ENCODE data around the gene RAB3C.
A peak's percentile ranks its signal among the peaks of the same experiment; 100 is the strongest.
"Not testable (repeated sequence)": the region's sequence is repeated elsewhere in the genome, so short reads cannot be mapped to it uniquely, and the experiment has no call there.

The RAB3C gene

DNA sequence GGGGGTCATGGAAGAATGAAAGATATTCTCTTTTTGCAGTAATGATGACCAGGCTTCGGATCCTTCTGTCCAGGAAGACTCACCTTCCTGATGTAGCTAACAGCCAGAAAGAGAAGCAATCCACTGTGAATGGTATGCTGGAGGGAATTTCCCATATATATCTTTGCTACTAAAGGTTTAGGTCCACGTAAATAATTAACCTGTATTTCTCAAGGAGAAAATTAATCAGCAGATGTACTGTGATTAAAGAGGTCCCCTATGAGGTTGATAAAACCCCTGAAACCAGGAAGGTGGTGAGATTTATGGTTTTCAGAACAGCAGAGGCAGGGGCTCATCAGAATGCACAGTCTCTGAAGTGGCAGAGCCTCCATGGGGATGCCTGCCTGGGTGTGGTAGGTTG, 11.4 kb upstream of the RAB3C start:
- H3K4me1 Mint-ChIP-seq, result no peaks in the 10 kb centered on the region
- peaks cover 5% of the 10 kb centered on the region for H3K36me3 Mint-ChIP-seq
- peaks cover 4% of the 10 kb centered on the region for H3K9me3 Mint-ChIP-seq
- ATAC-seq (ENCODE audit: low read depth) (no peak), DNase-seq (ENCODE audit: low spot score in 2 of 2) (no peak)
- H3K27me3 Mint-ChIP-seq, result peaks cover 5% of the 10 kb centered on the region
- H3K27ac Mint-ChIP-seq, result no peak overlapping the region
- no peak overlapping the region for H3K4me3 Mint-ChIP-seq

DNA sequence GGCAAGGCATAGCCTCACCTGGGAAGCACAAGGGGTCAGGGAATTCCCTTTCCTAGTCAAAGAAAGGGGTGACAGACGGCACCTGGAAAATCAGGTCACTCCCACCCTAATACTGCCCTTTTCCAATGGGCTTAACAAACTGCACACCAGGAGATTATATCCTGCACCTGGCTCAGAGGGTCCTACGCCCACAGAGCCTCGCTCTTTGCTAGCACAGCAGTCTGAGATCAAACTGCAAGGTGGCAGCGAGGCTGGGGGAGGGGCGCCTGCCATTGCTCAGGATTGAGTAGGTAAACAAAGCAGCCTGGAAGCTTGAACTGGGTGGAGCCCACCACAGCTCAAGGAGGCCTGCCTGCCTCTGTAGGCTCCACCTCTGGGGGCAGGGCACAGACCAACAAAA, 9.9 kb upstream of the RAB3C start:
- ATAC-seq (ENCODE audit: low read depth); H3K4me1 Mint-ChIP-seq: not testable (repeated sequence)

DNA sequence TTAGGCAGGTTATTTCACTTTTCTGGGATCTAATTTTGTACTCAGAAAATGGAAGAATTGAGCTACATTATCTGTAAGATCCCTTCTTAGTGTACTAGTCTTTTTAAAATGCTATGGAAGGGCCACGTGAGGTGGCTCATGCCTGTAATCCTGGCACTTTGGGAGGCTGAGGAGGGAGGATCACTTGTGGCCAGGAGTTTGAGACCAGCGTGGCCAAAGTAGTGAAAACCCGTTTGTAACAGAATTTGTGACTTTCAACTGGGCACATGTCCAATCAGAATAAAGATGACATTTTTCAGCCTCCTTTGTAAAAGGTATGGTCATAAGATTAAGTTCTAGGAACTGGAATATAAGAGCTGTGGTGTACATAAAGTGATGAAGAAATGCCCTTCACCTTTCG, 3.1 kb upstream of the RAB3C start:
- H3K36me3 Mint-ChIP-seq, result no peaks in the 10 kb centered on the region
- no peak for DNase-seq (ENCODE audit: low spot score in 2 of 2)
- peaks cover 17% of the 10 kb centered on the region for H3K4me1 Mint-ChIP-seq
- ATAC-seq (ENCODE audit: low read depth), result no peak
- peaks cover 18% of the 10 kb centered on the region for H3K27me3 Mint-ChIP-seq
- H3K4me3 Mint-ChIP-seq, result no peak overlapping the region
- no peaks in the 10 kb centered on the region for H3K9me3 Mint-ChIP-seq
- H3K27ac Mint-ChIP-seq, result no peak overlapping the region

More for the DNA sequence above, 9.9 kb upstream of the RAB3C start:
- H3K27me3 Mint-ChIP-seq; H3K4me3 Mint-ChIP-seq; H3K27ac Mint-ChIP-seq; H3K36me3 Mint-ChIP-seq; H3K9me3 Mint-ChIP-seq; DNase-seq (ENCODE audit: low spot score in 2 of 2): not testable (repeated sequence)

DNA sequence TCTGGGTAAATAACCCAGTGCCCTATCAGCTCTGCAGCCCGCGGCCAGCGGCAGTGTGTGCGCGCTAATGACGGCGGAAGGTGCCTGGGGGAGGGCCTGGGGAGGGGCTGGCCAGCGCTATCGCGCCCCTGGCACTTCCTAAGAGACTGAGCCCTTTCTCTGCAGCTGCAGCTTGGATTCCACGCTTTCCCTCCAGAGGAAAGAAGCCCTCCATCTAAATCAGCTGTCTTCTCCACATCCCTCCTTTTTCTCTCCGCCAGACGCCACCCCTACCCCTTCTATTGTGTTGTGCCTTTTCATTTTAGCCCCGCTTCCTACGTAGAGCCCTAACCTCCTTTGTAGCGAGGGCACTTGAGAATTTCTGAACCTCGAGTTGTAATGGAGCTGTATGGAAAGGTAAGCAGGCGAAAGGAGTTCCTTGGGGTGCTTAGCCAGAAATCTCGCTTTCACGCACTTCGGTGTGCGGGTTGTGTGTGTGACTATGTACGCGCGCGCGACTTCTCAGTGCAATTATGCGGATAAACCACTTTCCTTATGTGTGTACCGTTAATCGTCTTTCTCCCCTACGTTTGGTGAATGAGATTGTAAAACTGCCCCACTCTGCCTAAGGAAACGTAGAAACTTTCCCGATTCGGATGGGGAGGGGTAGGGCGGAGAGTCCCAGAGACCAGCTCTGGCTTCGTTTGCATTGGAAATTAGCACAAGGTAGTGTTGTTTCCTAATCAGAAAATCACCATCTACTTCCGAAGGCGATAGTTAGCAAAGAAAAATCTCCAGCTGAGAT, 664 bp upstream of the RAB3C start:
- DNase-seq (ENCODE audit: low spot score in 2 of 2) (peak in 1 of 2 donors; percentile 13), ATAC-seq (ENCODE audit: low read depth) (peak; percentile 11)
- Mint-ChIP-seq H3K36me3 (no peaks in the 10 kb centered on the region), H3K27me3 (peaks cover 16% of the 10 kb centered on the region), H3K27ac (no peak overlapping the region), H3K4me1 (peaks cover 17% of the 10 kb centered on the region), H3K4me3 (peak overlapping the region; percentile 98), H3K9me3 (no peaks in the 10 kb centered on the region)

DNA sequence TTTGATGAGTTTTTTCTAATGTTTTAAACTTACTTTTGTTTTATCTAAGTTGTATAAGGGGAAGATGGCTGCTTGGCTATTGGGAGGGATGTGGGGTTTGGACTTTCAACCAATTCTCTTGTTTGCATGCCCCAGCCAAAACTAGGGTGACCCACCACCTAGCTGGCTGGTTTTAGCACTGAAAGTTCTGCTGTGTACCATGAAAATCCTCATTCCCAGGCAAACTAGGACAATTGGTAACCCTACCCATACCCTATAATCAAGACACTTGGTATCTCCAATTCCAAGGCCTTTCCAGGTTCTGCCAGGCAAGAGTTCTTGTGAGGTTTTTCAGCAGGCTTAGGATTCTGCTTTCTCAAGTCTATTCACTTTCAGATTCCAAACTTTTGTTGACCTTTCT, 13.1 kb downstream of the RAB3C start:
- Mint-ChIP-seq H3K27me3 (no peaks in the 10 kb centered on the region), H3K4me1 (peaks cover 6% of the 10 kb centered on the region), H3K9me3 (no peaks in the 10 kb centered on the region), H3K27ac (no peak overlapping the region), H3K4me3 (no peak overlapping the region), H3K36me3 (no peaks in the 10 kb centered on the region)
- DNase-seq (ENCODE audit: low spot score in 2 of 2) (no peak), ATAC-seq (ENCODE audit: low read depth) (no peak)

DNA sequence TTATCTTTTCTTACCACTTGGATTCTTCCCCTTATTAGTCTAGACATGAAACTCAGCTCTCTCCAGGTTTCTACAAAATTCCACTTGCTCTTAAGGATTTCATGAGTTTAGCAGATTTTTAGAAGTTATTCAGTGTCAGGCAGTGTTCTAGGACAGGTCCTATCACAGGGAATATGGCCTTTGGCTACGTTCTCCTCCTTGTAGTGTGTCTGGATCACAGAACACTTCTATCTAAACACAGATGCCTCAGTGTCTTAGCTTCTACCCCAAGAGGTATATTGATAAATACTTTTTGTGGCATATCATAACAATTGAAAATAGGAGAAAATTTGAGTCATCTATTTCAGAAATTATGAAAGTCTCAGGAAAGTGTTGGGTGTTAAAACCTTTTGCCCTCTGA, 15.6 kb downstream of the RAB3C start:
- H3K27me3 Mint-ChIP-seq, result no peaks in the 10 kb centered on the region
- no peak overlapping the region for H3K4me3 Mint-ChIP-seq
- ATAC-seq (ENCODE audit: low read depth), result no peak

DNA sequence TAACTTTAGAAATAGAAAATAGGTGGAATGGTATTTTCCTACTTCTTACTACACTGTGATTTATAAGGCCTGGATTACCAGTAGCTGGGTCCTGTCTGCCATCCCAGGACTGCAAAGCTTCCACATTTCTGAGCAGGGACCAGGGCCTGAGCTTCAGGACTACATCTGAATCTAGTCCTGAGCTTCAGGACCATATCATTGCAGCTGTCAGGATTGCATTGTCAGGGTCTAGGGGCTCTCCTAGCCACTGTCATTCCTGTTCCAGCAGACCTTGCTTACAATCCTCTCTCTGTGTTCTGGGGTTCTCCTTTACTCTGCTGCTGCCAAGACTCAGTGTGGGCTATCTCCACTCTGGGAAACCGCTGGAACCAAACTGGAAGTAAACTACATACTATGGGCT, 16.3 kb downstream of the RAB3C start:
- no peaks in the 10 kb centered on the region for H3K27me3 Mint-ChIP-seq
- peaks cover 12% of the 10 kb centered on the region for H3K36me3 Mint-ChIP-seq
- H3K4me1 Mint-ChIP-seq, result peaks cover 7% of the 10 kb centered on the region
- no peak overlapping the region for H3K4me3 Mint-ChIP-seq
- no peak for ATAC-seq (ENCODE audit: low read depth)
- H3K9me3 Mint-ChIP-seq, result peaks cover 11% of the 10 kb centered on the region
- H3K27ac Mint-ChIP-seq, result no peak overlapping the region
- DNase-seq (ENCODE audit: low spot score in 2 of 2), result no peak

More for the DNA sequence above, 15.6 kb downstream of the RAB3C start:
- peaks cover 7% of the 10 kb centered on the region for H3K4me1 Mint-ChIP-seq
- H3K36me3 Mint-ChIP-seq, result peaks cover 8% of the 10 kb centered on the region
- H3K27ac Mint-ChIP-seq, result peak overlapping the region; percentile 6
- no peak for DNase-seq (ENCODE audit: low spot score in 2 of 2)
- peaks cover 9% of the 10 kb centered on the region for H3K9me3 Mint-ChIP-seq

DNA sequence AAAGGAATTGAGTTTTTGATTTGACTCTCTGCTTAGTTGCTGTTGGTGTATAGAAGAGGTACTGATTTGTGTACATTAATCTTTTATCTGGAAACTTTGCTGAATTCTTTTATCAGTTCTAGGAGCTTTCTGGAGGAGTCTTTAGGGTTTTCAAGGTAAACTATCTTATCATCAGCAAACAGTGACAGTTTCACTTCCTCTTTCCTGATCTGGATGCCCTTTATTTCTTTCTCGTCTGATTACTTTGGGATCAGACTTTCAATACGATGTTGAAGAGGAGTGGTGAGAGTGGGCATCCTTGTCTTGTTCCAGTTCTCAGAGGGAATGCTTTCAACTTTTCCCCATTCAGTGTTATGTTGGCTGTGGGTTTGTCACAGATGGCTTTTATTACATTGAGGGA, 17.7 kb downstream of the RAB3C start:
- H3K27ac Mint-ChIP-seq; H3K4me1 Mint-ChIP-seq; H3K27me3 Mint-ChIP-seq; DNase-seq (ENCODE audit: low spot score in 2 of 2); H3K4me3 Mint-ChIP-seq: not testable (repeated sequence)
- peak; percentile 53 for ATAC-seq (ENCODE audit: low read depth)
- H3K36me3 Mint-ChIP-seq, result peaks cover 13% of the 10 kb centered on the region
- peaks cover 11% of the 10 kb centered on the region for H3K9me3 Mint-ChIP-seq

DNA sequence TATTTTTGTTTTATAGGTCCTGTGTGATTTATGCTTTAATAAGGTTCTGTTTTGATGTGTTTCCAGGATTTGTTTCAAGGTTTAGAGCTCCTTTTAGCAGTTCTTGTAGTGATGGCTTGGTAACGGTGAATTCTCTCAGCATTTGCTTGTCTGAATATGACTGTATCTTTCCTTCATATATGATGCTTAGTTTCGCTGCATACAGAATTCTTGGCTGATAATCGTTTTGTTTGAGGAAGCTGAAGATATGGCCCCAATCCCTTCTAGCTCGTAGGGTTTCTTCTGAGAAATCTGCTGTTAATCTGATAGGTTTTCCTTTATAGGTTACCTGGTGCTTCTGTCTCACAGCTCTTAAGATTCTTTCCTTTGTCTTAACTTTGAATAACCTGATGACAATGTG, 20.0 kb downstream of the RAB3C start:
- Mint-ChIP-seq H3K9me3 (peaks cover 17% of the 10 kb centered on the region), H3K36me3 (peaks cover 16% of the 10 kb centered on the region)
- H3K4me3 Mint-ChIP-seq; DNase-seq (ENCODE audit: low spot score in 2 of 2); H3K27ac Mint-ChIP-seq; H3K4me1 Mint-ChIP-seq; H3K27me3 Mint-ChIP-seq; ATAC-seq (ENCODE audit: low read depth): not testable (repeated sequence)

DNA sequence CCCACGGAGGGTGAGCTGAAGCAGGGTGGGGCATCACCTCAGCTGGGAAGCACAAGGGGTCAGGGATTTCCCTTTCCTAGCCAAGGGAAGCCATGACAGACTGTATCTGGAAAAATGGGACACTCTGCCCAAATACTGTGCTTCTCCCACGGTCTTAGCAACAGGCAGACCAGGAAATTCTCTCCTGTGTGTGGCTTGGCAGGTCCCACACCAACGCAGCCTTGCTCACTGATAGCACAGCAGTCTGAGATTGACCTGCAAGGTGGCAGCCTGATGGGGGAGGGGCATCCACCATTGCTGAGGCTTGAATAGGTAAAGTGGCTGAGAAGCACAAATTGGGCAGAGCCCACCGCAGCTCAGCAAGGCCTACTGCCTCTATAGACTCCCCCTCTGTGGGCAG, 23.2 kb downstream of the RAB3C start:
- peaks cover 18% of the 10 kb centered on the region for H3K36me3 Mint-ChIP-seq
- peaks cover 18% of the 10 kb centered on the region for H3K9me3 Mint-ChIP-seq
- ATAC-seq (ENCODE audit: low read depth) (no peak), DNase-seq (ENCODE audit: low spot score in 2 of 2) (no peak)
- peaks cover under 1% of the 10 kb centered on the region for H3K4me1 Mint-ChIP-seq
- H3K27me3 Mint-ChIP-seq, result no peaks in the 10 kb centered on the region
- H3K4me3 Mint-ChIP-seq, result no peak overlapping the region
- H3K27ac Mint-ChIP-seq, result no peak overlapping the region

DNA sequence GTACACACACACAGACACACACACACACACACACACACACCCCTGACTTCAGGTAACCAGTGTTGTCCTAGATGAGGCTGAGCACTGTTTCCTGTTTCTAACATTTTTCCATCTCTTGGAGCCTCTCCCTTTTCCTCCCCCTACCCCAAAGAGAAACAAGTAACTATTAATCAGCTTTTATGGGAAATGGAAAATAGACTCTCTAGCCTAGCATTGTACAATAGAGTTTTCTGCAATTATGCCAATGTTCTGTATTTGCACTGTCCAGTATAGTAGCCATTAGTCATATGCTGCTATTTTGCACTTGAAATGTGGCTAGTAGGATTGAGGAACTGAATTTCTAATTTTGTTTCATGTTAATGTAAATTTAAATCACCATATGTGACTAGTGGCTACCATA, 33.1 kb downstream of the RAB3C start:
- no peaks in the 10 kb centered on the region for H3K4me1 Mint-ChIP-seq
- H3K9me3 Mint-ChIP-seq, result no peaks in the 10 kb centered on the region
- ATAC-seq (ENCODE audit: low read depth), result no peak
- no peak for DNase-seq (ENCODE audit: low spot score in 2 of 2)
- H3K4me3 Mint-ChIP-seq, result no peak overlapping the region
- H3K27ac Mint-ChIP-seq, result no peak overlapping the region
- H3K27me3 Mint-ChIP-seq, result no peaks in the 10 kb centered on the region
- H3K36me3 Mint-ChIP-seq, result no peaks in the 10 kb centered on the region

DNA sequence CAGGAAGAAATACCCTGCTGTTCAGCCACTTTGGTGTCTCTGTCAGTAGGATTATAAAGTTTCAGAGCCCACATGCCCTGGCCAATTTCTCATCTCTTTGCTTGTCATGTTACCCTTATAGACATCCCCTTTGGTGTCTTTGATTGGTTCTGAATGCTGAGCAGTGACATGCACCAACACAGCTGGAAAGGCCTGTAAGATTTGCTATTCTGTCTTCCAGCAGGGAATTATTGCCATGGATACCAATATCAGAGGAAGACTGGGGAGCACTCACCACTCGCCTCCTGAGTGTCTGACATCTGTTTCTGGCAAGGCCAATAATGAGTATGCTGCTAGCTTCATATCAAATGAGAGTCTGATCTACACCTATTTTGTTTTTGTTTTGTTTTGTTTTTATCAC, 34.4 kb downstream of the RAB3C start:
- ATAC-seq (ENCODE audit: low read depth), result no peak
- Mint-ChIP-seq H3K27ac (no peak overlapping the region), H3K9me3 (no peaks in the 10 kb centered on the region), H3K27me3 (no peaks in the 10 kb centered on the region), H3K4me3 (no peak overlapping the region), H3K36me3 (no peaks in the 10 kb centered on the region), H3K4me1 (no peaks in the 10 kb centered on the region)
- DNase-seq (ENCODE audit: low spot score in 2 of 2), result no peak

DNA sequence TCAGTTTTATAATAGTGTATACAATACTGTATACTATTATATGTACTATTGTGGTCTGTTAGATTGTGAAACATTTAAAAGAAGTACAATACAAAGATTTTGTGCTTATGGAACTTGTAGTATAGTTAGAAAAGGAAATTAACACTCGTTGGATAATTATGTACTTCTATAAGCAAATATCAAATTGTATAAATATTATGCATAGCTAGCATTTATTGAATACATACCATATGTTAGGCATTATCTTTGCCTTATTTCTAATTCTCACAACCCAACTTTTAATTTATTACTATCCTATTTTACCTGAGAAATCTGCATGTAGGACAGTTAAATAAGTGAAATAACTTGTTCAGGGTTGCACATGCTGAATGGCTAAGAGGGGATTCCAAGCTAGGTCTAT, 37.5 kb downstream of the RAB3C start:
- DNase-seq (ENCODE audit: low spot score in 2 of 2) (no peak), ATAC-seq (ENCODE audit: low read depth) (no peak)
- no peak overlapping the region for H3K27ac Mint-ChIP-seq
- H3K36me3 Mint-ChIP-seq, result no peaks in the 10 kb centered on the region
- no peaks in the 10 kb centered on the region for H3K4me1 Mint-ChIP-seq
- no peaks in the 10 kb centered on the region for H3K9me3 Mint-ChIP-seq
- no peaks in the 10 kb centered on the region for H3K27me3 Mint-ChIP-seq
- no peak overlapping the region for H3K4me3 Mint-ChIP-seq

DNA sequence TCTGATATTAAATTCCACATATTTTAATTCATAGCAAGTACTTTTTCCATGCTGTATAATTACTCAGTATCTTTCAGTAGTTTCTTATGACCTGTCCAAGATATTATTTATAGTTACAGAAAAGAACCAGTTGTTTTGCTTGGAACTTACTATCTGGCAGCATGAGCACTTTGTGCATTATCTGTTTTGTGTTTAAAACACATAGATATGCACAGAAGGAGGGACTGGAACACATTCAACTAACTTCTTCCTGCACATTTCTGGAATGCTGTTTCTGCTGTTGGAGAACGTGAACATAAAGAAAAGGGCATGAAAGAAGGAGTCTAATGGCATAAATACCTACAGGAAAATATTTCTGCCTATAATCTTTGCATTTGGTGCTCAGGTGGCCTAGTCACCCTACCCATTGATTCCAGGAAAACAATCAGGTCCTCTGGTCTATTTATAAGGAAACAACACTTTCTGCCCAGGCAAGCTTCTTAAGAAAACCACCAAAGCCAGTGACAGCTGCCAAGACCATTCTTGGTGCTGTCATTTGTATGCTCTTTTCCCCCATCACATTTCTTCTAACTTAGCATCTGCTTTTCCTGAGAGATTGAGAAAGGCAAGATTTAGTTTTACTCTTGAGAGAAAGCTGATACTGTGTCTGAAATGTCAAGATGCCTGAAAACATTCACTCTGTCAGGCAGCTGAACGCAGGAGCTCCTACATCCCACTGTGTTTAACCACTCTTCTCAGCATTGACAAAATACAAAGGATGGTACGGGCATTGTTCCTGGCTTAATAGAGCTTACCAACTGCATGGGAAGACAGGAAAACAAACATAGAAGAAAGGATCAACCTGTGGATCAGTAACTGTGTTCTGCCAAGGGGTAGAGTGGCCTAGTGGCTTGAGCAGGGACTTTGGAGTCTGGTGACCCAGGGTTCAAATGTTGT, 40.3 kb downstream of the RAB3C start:
- Mint-ChIP-seq H3K4me3 (no peak overlapping the region), H3K27ac (no peak overlapping the region), H3K27me3 (no peaks in the 10 kb centered on the region), H3K9me3 (no peaks in the 10 kb centered on the region), H3K4me1 (no peaks in the 10 kb centered on the region), H3K36me3 (no peaks in the 10 kb centered on the region)
- DNase-seq (ENCODE audit: low spot score in 2 of 2) (no peak), ATAC-seq (ENCODE audit: low read depth) (no peak)

Measured in memory B cell (primary cell).